OCI-LY7 (cell line): ENCODE results near the gene SLC49A4. TPM values are rescaled to one million over a fixed set of nuclear protein-coding genes. Genes with fewer than 3 reads are reported as not detected.

Experiments
- BruUV-seq: library from RNA; stranded (reverse); fragments of 400-500 nt; replicated peaks from 2 replicates; lab custom pipeline; 2021; lab: Mats Ljungman, UMichigan
- CTCF ChIA-PET: fragments of 300-600 bp; sonication (Branson Sonifier 250); formaldehyde crosslinking; loops from one replicate; lab custom pipeline; 2022; ENCODE audit warnings: antibody characterized with exemption; ENCODE audit not compliant: unreplicated experiment; lab: Charles Lee
- POLR2A ChIA-PET: fragments of 300-600 bp; sonication (Branson Sonifier 250); formaldehyde crosslinking; loops from one replicate; lab custom pipeline; 2022; ENCODE audit warnings: antibody characterized with exemption; lab: Charles Lee
- DNase-seq: peaks from one replicate; pipeline ENCODE4 v3.0.0-alpha.2; 2015; ENCODE audit warnings: low spot score
- H2AFZ ChIP-seq: fragments of 200-600 bp; sonication (generic), shearing (Covaris generic); 2 replicates; pipeline ENCODE4 v1.6.1; 2014; ENCODE audit warnings: mild to moderate bottlenecking, antibody characterized with exemption, low read length, moderate library complexity
- H3K27ac ChIP-seq: fragments of 200-600 bp; sonication (generic); 2 replicates; pipeline ENCODE4 v1.5.1; 2014; ENCODE audit warnings: mixed run types, low read depth, mild to moderate bottlenecking, moderate library complexity, low read length, inconsistent platforms; ENCODE audit not compliant: poor library complexity, severe bottlenecking
- H3K36me3 ChIP-seq: fragments of 200-600 bp; sonication (generic); 2 replicates; pipeline ENCODE4 v1.6.1; 2014; ENCODE audit warnings: mild to moderate bottlenecking, antibody characterized with exemption, low read length, moderate library complexity, mixed read lengths; ENCODE audit not compliant: insufficient read depth
- H3K4me1 ChIP-seq: fragments of 200-600 bp; sonication (generic); 2 replicates; pipeline ENCODE4 v1.5.1; 2014; ENCODE audit warnings: mild to moderate bottlenecking, low read length; ENCODE audit not compliant: insufficient read depth, poor library complexity, severe bottlenecking
- H3K4me2 ChIP-seq: fragments of 200-600 bp; sonication (generic); 2 replicates; pipeline ENCODE4 v1.6.1; 2014; ENCODE audit warnings: mild to moderate bottlenecking, low read length
- H3K4me3 ChIP-seq: fragments of 200-600 bp; sonication (generic); 2 replicates; pipeline ENCODE4 v1.5.1; 2014; ENCODE audit warnings: mild to moderate bottlenecking, low read depth, low read length; ENCODE audit not compliant: poor library complexity, severe bottlenecking
- H3K79me2 ChIP-seq: fragments of 200-600 bp; sonication (generic); 2 replicates; pipeline ENCODE4 v1.6.1; 2016; ENCODE audit warnings: low read depth, mild to moderate bottlenecking, low read length, moderate library complexity, mixed read lengths; ENCODE audit not compliant: insufficient read depth
- H3K9me2 ChIP-seq: fragments of 200-600 bp; sonication (generic); 2 replicates; pipeline ENCODE4 v1.6.1; 2016; ENCODE audit warnings: mild to moderate bottlenecking, low read length, mixed read lengths; ENCODE audit not compliant: insufficient read depth
- H3K9me3 ChIP-seq: fragments of 200-600 bp; sonication (generic); 2 replicates; pipeline ENCODE4 v1.6.1; 2014; ENCODE audit warnings: mild to moderate bottlenecking, mixed run types, low read length, mixed read lengths
- H4K20me1 ChIP-seq: fragments of 200-600 bp; sonication (generic); 2 replicates; pipeline ENCODE4 v1.6.1; 2014; ENCODE audit warnings: mild to moderate bottlenecking, antibody characterized with exemption, low read length, moderate library complexity, mixed read lengths; ENCODE audit not compliant: insufficient read depth
- CTCF ChIP-seq: fragments of 200-600 bp; sonication (generic); conservative IDR thresholded peaks from 2 replicates; pipeline ENCODE4 v1.5.1; 2014; ENCODE audit warnings: mild to moderate bottlenecking, antibody characterized with exemption, low read length, moderate library complexity, mixed read lengths
- EZH2phosphoT487 ChIP-seq: fragments of 200-600 bp; sonication (generic); IDR thresholded peaks from 2 replicates; pipeline ENCODE4 v1.6.1; 2018; ENCODE audit warnings: low read depth, borderline replicate concordance, mild to moderate bottlenecking, mixed run types, antibody characterized with exemption, low read length, moderate library complexity, mixed read lengths
- intact Hi-C: fragments of 100-400 bp; cut with micrococcal nuclease; formaldehyde crosslinking; loops from one replicate; pipeline ENCODE4 v1.10.0; 2022; ENCODE audit not compliant: unreplicated experiment
- total RNA-seq, 2 experiments: library from RNA; depleted of rRNA in 1 of 2; stranded (reverse); fragments of >200 nt in 1 of 2; shearing (Covaris generic) in 1 of 2; gene quantifications; 2 replicates each; pipeline ENCODE4 v1.2.3, GENCODE V29; 2014 to 2022

Gene SLC49A4
- total RNA-seq, 2 experiments from 2014 or later = 2.8 to 3.3 TPM

GRCh38 chr3:122816587-122816986 lies 21.7 kb downstream of the SLC49A4 start:
- TF ChIP-seq EZH2phosphoT487 = no peak
- TF ChIP-seq CTCF = no peak
- no peak overlapping the region for H3K27ac ChIP-seq
- ChIA-PET POLR2A (interaction anchor here (0.6 kb wide), 1 partner anchor 52 kb away, joined by 4 read pairs; no protein-coding TSS in a partner anchor), CTCF (no interaction called here)
- DNase-seq = no peak
- no TSS peak for BruUV-seq
- H3K4me1 ChIP-seq = no peaks in the 10 kb centered on the region
- H2AFZ ChIP-seq = no peak overlapping the region
- intact Hi-C loops = no loop called here
- H3K4me3 ChIP-seq = no peak overlapping the region
- no peaks in the 10 kb centered on the region for H3K9me3 ChIP-seq
- H3K9me2 ChIP-seq = no peaks in the 10 kb centered on the region
- H3K79me2 ChIP-seq = no peaks in the 10 kb centered on the region
- no peaks in the 10 kb centered on the region for H4K20me1 ChIP-seq
- no peak overlapping the region for H3K4me2 ChIP-seq
- H3K36me3 ChIP-seq = no peaks in the 10 kb centered on the region

- no peaks in the 10 kb centered on the region for H4K20me1 ChIP-seq
- CTCF ChIA-PET = no interaction called here
- intact Hi-C loops = no loop called here
- POLR2A ChIA-PET = interaction anchor here (0.7 to 0.9 kb wide), 2 partner anchors 27 to 436 kb away, joined by 4 to 6 read pairs; no protein-coding TSS in a partner anchor
- no peak for DNase-seq
- no peaks in the 10 kb centered on the region for H3K9me3 ChIP-seq
- H3K9me2 ChIP-seq = no peaks in the 10 kb centered on the region
- no peak for TF ChIP-seq CTCF
- no peak overlapping the region for H3K27ac ChIP-seq
- H3K4me2 ChIP-seq = no peak overlapping the region
- no peak overlapping the region for H3K4me3 ChIP-seq
- BruUV-seq = no TSS peak
- H2AFZ ChIP-seq = no peak overlapping the region
- H3K4me1 ChIP-seq = no peaks in the 10 kb centered on the region
- H3K36me3 ChIP-seq = no peaks in the 10 kb centered on the region
- no peaks in the 10 kb centered on the region for H3K79me2 ChIP-seq
Measured at GRCh38 chr3:122824465-122825381, 29.9 kb downstream of the SLC49A4 start.

- ChIA-PET POLR2A (interaction anchor here (0.9 kb wide), 1 partner anchor 26 kb away, joined by 4 read pairs; no protein-coding TSS in a partner anchor), CTCF (no interaction called here)
- Histone ChIP-seq H3K27ac (no peak overlapping the region), H3K4me3 (no peak overlapping the region), H3K36me3 (no peaks in the 10 kb centered on the region), H3K4me2 (no peak overlapping the region), H4K20me1 (no peaks in the 10 kb centered on the region), H3K4me1 (no peaks in the 10 kb centered on the region), H2AFZ (no peak overlapping the region), H3K9me2 (no peaks in the 10 kb centered on the region), H3K79me2 (no peaks in the 10 kb centered on the region), H3K9me3 (no peaks in the 10 kb centered on the region)
- no TSS peak for BruUV-seq
- TF ChIP-seq EZH2phosphoT487 = no peak
- TF ChIP-seq CTCF = no peak
- DNase-seq = no peak
- intact Hi-C loops = no loop called here
Measured at GRCh38 chr3:122825460-122825859, 30.6 kb downstream of the SLC49A4 start.
